Measurements from ENCODE around the gene ZPR1. TPM values are rescaled to one million over a fixed set of nuclear protein-coding genes. Genes with fewer than 3 reads are reported as not detected.

ZPR1 gene
- total and polyA plus RNA-seq, 4 donors, result 9.4 to 56.1 (median 18.3) TPM

GRCh38 chr11:116775975-116776374 lies 11.8 kb downstream of the ZPR1 start:
- no peak overlapping the region for H3K27ac ChIP-seq (ENCODE audit: low read depth in 1 of 2, low read length in 2 of 2)
- no peaks in the 10 kb centered on the region for H3K27me3 ChIP-seq (ENCODE audit: control insufficient read depth in 4 of 4, insufficient read depth in 4 of 4, low read length in 3 of 4)
- no peak for DNase-seq (ENCODE audit: low spot score)
- H3K9me3 ChIP-seq (ENCODE audit: control insufficient read depth in 4 of 4, low read length in 3 of 4), result no peaks in the 10 kb centered on the region
- peaks cover 5 to 39% (median 30%) of the 10 kb centered on the region in 4 donors for H3K36me3 ChIP-seq (ENCODE audit: control insufficient read depth in 4 of 4, insufficient read depth in 3 of 4, low read depth in 1 of 4, low read length in 3 of 4)
- H3K4me3 ChIP-seq (ENCODE audit: low read depth in 1 of 3, low read length in 3 of 3), result no peak overlapping the region
- H3K4me1 ChIP-seq (ENCODE audit: control insufficient read depth in 4 of 4, insufficient read depth in 4 of 4, low read length in 3 of 4), result peaks cover 8 to 29% (median 19%) of the 10 kb centered on the region in 4 donors
- H3K9ac ChIP-seq (ENCODE audit: low read depth in 1 of 2, low read length in 2 of 2), result no peak overlapping the region
- WGBS, result 97% methylated on average over 5 of the region's 5 CpGs
- no peak for TF ChIP-seq HNF4A (conservative IDR thresholded peaks at IDR 0.05)
- no peak for TF ChIP-seq REST (IDR thresholded peaks at IDR 0.05)
- TF ChIP-seq CTCF (IDR thresholded peaks at IDR 0.05; ENCODE audit: low read depth, low read length, missing input control), result no peak
- TF ChIP-seq SP1 (IDR thresholded peaks at IDR 0.05), result no peak
- TF ChIP-seq FOXA1 (IDR thresholded peaks at IDR 0.05), result no peak
- no peak for TF ChIP-seq NR2F2 (IDR thresholded peaks at IDR 0.05)
- TF ChIP-seq RAD21 (IDR thresholded peaks at IDR 0.05), result no peak
- TF ChIP-seq JUND (IDR thresholded peaks at IDR 0.05), result no peak
- TF ChIP-seq TAF1 (conservative IDR thresholded peaks at IDR 0.05), result no peak
- no peak for TF ChIP-seq ATF3 (IDR thresholded peaks at IDR 0.05)
- TF ChIP-seq GABPA (IDR thresholded peaks at IDR 0.05 in 1 of 2, conservative IDR thresholded peaks at IDR 0.05 in 1 of 2), result no peak
- TF ChIP-seq FOXA2 (IDR thresholded peaks at IDR 0.05), result no peak
- TF ChIP-seq YY1 (IDR thresholded peaks at IDR 0.05), result no peak

- TF ChIP-seq GABPA (IDR thresholded peaks at IDR 0.05 in 1 of 2, conservative IDR thresholded peaks at IDR 0.05 in 1 of 2), result no peak
- no peak for TF ChIP-seq SP1 (IDR thresholded peaks at IDR 0.05)
- TF ChIP-seq CTCF (IDR thresholded peaks at IDR 0.05; ENCODE audit: low read depth, low read length, missing input control), result no peak
- Histone ChIP-seq H3K36me3 (ENCODE audit: control insufficient read depth in 4 of 4, insufficient read depth in 3 of 4, low read depth in 1 of 4, low read length in 3 of 4) (peaks cover 3 to 33% (median 24%) of the 10 kb centered on the region in 4 donors), H3K9ac (ENCODE audit: low read depth in 1 of 2, low read length in 2 of 2) (no peak overlapping the region), H3K27ac (ENCODE audit: low read depth in 1 of 2, low read length in 2 of 2) (no peak overlapping the region), H3K9me3 (ENCODE audit: control insufficient read depth in 4 of 4, low read length in 3 of 4) (no peaks in the 10 kb centered on the region), H3K4me1 (ENCODE audit: control insufficient read depth in 4 of 4, insufficient read depth in 4 of 4, low read length in 3 of 4) (peaks cover 11 to 32% (median 22%) of the 10 kb centered on the region in 4 donors), H3K27me3 (ENCODE audit: control insufficient read depth in 4 of 4, insufficient read depth in 4 of 4, low read length in 3 of 4) (no peaks in the 10 kb centered on the region), H3K4me3 (ENCODE audit: low read depth in 1 of 3, low read length in 3 of 3) (no peak overlapping the region)
- no peak for DNase-seq (ENCODE audit: low spot score)
- 84% methylated on average over 5 of the region's 5 CpGs for WGBS
These were observed 13.2 kb downstream of the ZPR1 start for GRCh38 chr11:116774661-116775060.

Data from liver (tissue), 9 donors.